ENCODE measurements around the gene AKR1D1. TPM values are rescaled to one million over a fixed set of nuclear protein-coding genes. Genes with fewer than 3 reads are reported as not detected.

The AKR1D1 gene
- total and polyA plus RNA-seq, 2 experiments from 2014 or later = 0.18 TPM; not detected in 1

Other genes starting within 250 kb of the AKR1D1 start
- 29.2 and 52.7 TPM in 2 replicates for gene DGKI, start 229.5 kb upstream of the AKR1D1 start, total RNA-seq
- gene DGKI, start 229.5 kb upstream of the AKR1D1 start, polyA plus RNA-seq = 35.0 and 61.4 TPM in 2 replicates
- gene CREB3L2, start 74.4 kb upstream of the AKR1D1 start, total RNA-seq = 15.8 and 24.3 TPM in 2 replicates
- gene CREB3L2, start 74.4 kb upstream of the AKR1D1 start, polyA plus RNA-seq = 22.1 and 25.5 TPM in 2 replicates

Data from cardiac muscle cell (in vitro differentiated cells and primary cell).